Panc1 (cell line): Measurements from ENCODE around the gene KCNH6. TPM values are rescaled to one million over a fixed set of nuclear protein-coding genes. Genes with fewer than 3 reads are reported as not detected.

Experiments used
- ATAC-seq: fragments of 200-7000 bp; cut with Tn5 transposase; 2 replicates; pipeline ENCODE4 v1.9.1; 2020; ENCODE audit warnings: mild to moderate bottlenecking, moderate library complexity
- BruUV-seq: library from RNA; stranded (reverse); fragments of 400-500 nt; replicated peaks from 2 replicates; lab custom pipeline; 2021; lab: Mats Ljungman, UMichigan
- CTCF ChIA-PET: fragments of 300-600 bp; sonication (Branson Sonifier 250); formaldehyde crosslinking; loops from one replicate; lab custom pipeline; 2022; ENCODE audit warnings: antibody characterized with exemption; lab: Charles Lee
- POLR2A ChIA-PET: fragments of 300-600 bp; sonication (Branson Sonifier 250); formaldehyde crosslinking; loops from one replicate; lab custom pipeline; 2022; ENCODE audit warnings: antibody characterized with exemption; lab: Charles Lee
- DNase-seq: peaks from one replicate; pipeline ENCODE4 v3.0.0-alpha.2; 2010; ENCODE audit warnings: low read depth, low spot score
- H3K27ac ChIP-seq: 2 replicates; pipeline ENCODE4 v1.5.1; 2011; ENCODE audit warnings: mild to moderate bottlenecking, low read length, inconsistent platforms
- H3K27me3 ChIP-seq: fragments of 200-500 bp; sonication (Bioruptor generic); 2 replicates; pipeline ENCODE4 v1.6.0; 2014; ENCODE audit warnings: low read length, inconsistent platforms; ENCODE audit not compliant: control insufficient read depth, insufficient read depth
- H3K36me3 ChIP-seq: fragments of 200-500 bp; sonication (Bioruptor generic); 2 replicates; pipeline ENCODE4 v1.5.1; 2014; ENCODE audit warnings: inconsistent platforms, mild to moderate bottlenecking, low read length, moderate library complexity; ENCODE audit not compliant: control insufficient read depth, insufficient read depth
- H3K4me1 ChIP-seq: 2 replicates; pipeline ENCODE4 v1.5.1; 2011; ENCODE audit warnings: inconsistent platforms, mild to moderate bottlenecking, low read length, moderate library complexity; ENCODE audit not compliant: control insufficient read depth, insufficient read depth
- H3K4me3 ChIP-seq, 2 experiments: 2 replicates each; pipeline ENCODE4 v1.5.1; 2011 to 2012; ENCODE audit warnings: low read depth in 2 of 2, low read length in 2 of 2, mild to moderate bottlenecking in 2 of 2, inconsistent platforms in 1 of 2, moderate library complexity in 1 of 2
- H3K9me3 ChIP-seq: fragments of 200-500 bp; sonication (Bioruptor generic); 2 replicates; pipeline ENCODE4 v1.5.1; 2014; ENCODE audit warnings: low read depth, mild to moderate bottlenecking, inconsistent platforms, low read length, moderate library complexity; ENCODE audit not compliant: control insufficient read depth, insufficient read depth
- CTCF ChIP-seq: fragments of 450-650 bp; IDR thresholded peaks from 2 replicates; pipeline ENCODE4 v1.5.1; 2017; ENCODE audit warnings: mild to moderate bottlenecking
- POLR2AphosphoS5 ChIP-seq: IDR thresholded peaks from 2 replicates; pipeline ENCODE4 v1.6.1; 2012; ENCODE audit warnings: mild to moderate bottlenecking, low read depth, low read length, moderate library complexity
- SIN3A ChIP-seq: IDR thresholded peaks from 2 replicates; pipeline ENCODE4 v1.6.1; 2012; ENCODE audit warnings: low read depth, mild to moderate bottlenecking, low read length, moderate library complexity, borderline replicate concordance; ENCODE audit not compliant: insufficient read depth
- TCF7L2 ChIP-seq: IDR thresholded peaks from 2 replicates; pipeline ENCODE4 v1.6.1; 2011; ENCODE audit warnings: mild to moderate bottlenecking, low read depth, low read length, inconsistent platforms
- in situ Hi-C: cut with HindIII; loops from 2 replicates; pipeline ENCODE4 v1.10.0; 2016; ENCODE audit warnings: low sequenced_read_pairs, low pct_unique_long_range_greater_than_20kb
- intact Hi-C: fragments of 100-400 bp; cut with micrococcal nuclease; formaldehyde crosslinking; loops from one replicate; pipeline ENCODE4 v1.10.0; 2022; ENCODE audit not compliant: unreplicated experiment
- total RNA-seq: library from RNA; stranded (reverse); gene quantifications from one replicate; pipeline ENCODE4 v1.2.1, GENCODE V29; 2021; ENCODE audit not compliant: unreplicated experiment
- TF ChIP-seq, protein P1 (sequence below), 2 experiments: IDR thresholded peaks; 2 replicates each; pipeline ENCODE4 v1.6.1; 2011 to 2012; ENCODE audit warnings: low read depth in 2 of 2, control low read depth in 1 of 2, low read length in 1 of 2, mild to moderate bottlenecking in 1 of 2, moderate library complexity in 1 of 2; ENCODE audit not compliant: insufficient read depth in 1 of 2

Gene KCNH6
- total RNA-seq, 1 experiment from 2014 or later = not detected

- ATAC-seq = no peak
These were observed 41.4 kb downstream of the KCNH6 start for GRCh38 chr17:63564562-63564961.

DNA sequence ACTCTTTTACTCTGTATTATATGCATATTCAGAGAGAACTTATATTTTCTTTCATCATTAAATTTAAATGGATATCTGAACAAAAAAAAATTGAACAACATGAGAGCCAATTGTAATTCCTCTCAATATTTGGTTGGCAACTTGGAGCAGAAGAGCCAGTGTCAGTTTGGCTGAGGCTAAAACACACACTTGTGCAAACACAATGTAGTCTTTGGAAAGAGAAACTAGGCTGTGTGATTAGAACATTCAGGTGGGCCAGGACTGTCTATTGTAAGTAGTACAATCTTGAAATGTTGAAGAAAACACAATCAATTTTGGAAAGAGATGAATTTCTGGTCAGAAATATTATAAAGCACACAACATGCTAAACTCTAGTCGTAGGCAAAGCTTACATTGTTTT lies 44.1 kb downstream of the KCNH6 start:
- Histone ChIP-seq H3K4me3 (no peak overlapping the region), H3K27me3 (no peaks in the 10 kb centered on the region), H3K27ac (no peak overlapping the region), H3K36me3 (no peaks in the 10 kb centered on the region), H3K9me3 (no peaks in the 10 kb centered on the region), H3K4me1 (no peaks in the 10 kb centered on the region)
- ChIA-PET CTCF (no interaction called here), POLR2A (no interaction called here)
- ATAC-seq (no peak), DNase-seq (no peak)
- in situ Hi-C loops = no loop called here
- BruUV-seq = no TSS peak
- intact Hi-C loops = no loop called here
- no peak for TF ChIP-seq SIN3A
- TF ChIP-seq TCF7L2 = no peak
- TF ChIP-seq POLR2AphosphoS5 = no peak
- TF ChIP-seq, protein P1, sequence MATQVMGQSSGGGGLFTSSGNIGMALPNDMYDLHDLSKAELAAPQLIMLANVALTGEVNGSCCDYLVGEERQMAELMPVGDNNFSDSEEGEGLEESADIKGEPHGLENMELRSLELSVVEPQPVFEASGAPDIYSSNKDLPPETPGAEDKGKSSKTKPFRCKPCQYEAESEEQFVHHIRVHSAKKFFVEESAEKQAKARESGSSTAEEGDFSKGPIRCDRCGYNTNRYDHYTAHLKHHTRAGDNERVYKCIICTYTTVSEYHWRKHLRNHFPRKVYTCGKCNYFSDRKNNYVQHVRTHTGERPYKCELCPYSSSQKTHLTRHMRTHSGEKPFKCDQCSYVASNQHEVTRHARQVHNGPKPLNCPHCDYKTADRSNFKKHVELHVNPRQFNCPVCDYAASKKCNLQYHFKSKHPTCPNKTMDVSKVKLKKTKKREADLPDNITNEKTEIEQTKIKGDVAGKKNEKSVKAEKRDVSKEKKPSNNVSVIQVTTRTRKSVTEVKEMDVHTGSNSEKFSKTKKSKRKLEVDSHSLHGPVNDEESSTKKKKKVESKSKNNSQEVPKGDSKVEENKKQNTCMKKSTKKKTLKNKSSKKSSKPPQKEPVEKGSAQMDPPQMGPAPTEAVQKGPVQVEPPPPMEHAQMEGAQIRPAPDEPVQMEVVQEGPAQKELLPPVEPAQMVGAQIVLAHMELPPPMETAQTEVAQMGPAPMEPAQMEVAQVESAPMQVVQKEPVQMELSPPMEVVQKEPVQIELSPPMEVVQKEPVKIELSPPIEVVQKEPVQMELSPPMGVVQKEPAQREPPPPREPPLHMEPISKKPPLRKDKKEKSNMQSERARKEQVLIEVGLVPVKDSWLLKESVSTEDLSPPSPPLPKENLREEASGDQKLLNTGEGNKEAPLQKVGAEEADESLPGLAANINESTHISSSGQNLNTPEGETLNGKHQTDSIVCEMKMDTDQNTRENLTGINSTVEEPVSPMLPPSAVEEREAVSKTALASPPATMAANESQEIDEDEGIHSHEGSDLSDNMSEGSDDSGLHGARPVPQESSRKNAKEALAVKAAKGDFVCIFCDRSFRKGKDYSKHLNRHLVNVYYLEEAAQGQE (IDR thresholded peaks at IDR 0.05; ENCODE audit: insufficient read depth in 1 of 2, low read depth in 2 of 2, low read length in 1 of 2) = no peak
- TF ChIP-seq CTCF = no peak

More at GRCh38 chr17:63564562-63564961, 41.4 kb downstream of the KCNH6 start:
- H3K4me3 ChIP-seq = no peak overlapping the region
- DNase-seq = no peak
- H3K4me1 ChIP-seq = no peaks in the 10 kb centered on the region
- no peaks in the 10 kb centered on the region for H3K36me3 ChIP-seq
- BruUV-seq = no TSS peak
- in situ Hi-C loops (no loop called here), intact Hi-C loops (no loop called here)
- POLR2A ChIA-PET = interaction anchor here (0.6 kb wide), 1 partner anchor 13 kb away, joined by 4 read pairs; no protein-coding TSS in a partner anchor
- CTCF ChIA-PET = no interaction called here
- TF ChIP-seq, protein P1 (IDR thresholded peaks at IDR 0.05; ENCODE audit: insufficient read depth in 1 of 2, low read depth in 2 of 2, low read length in 1 of 2) = no peak
- TF ChIP-seq SIN3A (no peak), CTCF (no peak), POLR2AphosphoS5 (no peak)
- no peak overlapping the region for H3K27ac ChIP-seq
- H3K9me3 ChIP-seq = no peaks in the 10 kb centered on the region
- H3K27me3 ChIP-seq = no peaks in the 10 kb centered on the region
